ENCODE measurements around the gene CDIPT.
A peak's percentile ranks its signal among the peaks of the same experiment; 100 is the strongest.
"Not testable (repeated sequence)": the region's sequence is repeated elsewhere in the genome, so short reads cannot be mapped to it uniquely, and the experiment has no call there.

Gene CDIPT

DNA sequence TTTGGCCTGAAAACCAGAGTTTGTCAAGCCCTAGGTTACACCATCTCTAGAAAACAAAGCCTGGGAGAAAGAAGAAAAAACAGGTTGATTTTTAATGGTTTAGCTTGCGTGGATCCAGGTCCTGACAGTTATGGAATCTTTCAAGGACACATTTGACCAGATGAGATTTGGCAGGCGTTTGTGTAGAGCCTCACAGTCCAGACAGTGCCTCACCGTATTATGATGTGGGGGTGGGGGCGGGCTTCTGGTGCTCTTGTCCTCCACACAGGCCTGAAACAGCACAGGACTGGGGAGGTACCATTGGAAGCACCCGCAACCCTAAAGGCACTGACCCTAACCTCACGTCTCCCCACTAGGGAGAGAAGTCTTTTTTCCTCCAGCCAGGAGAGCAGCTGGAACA is 23.2 kb downstream of the CDIPT start:
- no peak overlapping the region for H3K9ac ChIP-seq (ENCODE audit: low read length)
- no peak overlapping the region for H3K4me3 ChIP-seq (ENCODE audit: low read length)
- H3K9me3 ChIP-seq (ENCODE audit: control insufficient read depth, low read length): no peaks in the 10 kb centered on the region
- peaks cover 93% of the 10 kb centered on the region for H3K36me3 ChIP-seq (ENCODE audit: control insufficient read depth, insufficient read depth, low read length, severe bottlenecking)
- DNase-seq (ENCODE audit: low read depth): no peak
- H3K27me3 ChIP-seq (replicated peaks; ENCODE audit: control insufficient read depth, insufficient read depth, low read length): no peaks in the 10 kb centered on the region
- peaks cover 6% of the 10 kb centered on the region for H3K4me1 ChIP-seq (ENCODE audit: control insufficient read depth, insufficient read depth, low read length)

DNA sequence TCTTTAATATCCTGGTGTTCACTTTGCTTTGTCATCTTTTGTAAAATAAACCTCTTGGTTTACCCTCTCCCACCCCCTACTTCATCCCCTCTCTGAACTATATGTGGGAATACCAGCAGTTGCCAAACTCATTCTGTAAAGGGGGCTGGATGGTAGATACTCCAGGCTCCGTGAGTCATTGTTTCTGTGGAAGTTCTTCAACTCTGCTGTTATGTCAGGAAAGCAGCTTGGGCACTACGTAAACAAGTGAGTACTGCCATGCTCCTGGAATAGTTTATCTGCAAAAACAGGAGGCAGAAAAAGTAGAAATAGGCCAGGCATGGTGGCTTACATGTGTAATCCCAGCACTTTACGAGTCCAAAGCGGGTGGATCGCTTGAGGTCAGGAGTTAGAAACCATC is 25.2 kb downstream of the CDIPT start:
- Histone ChIP-seq H3K27me3 (replicated peaks; ENCODE audit: control insufficient read depth, insufficient read depth, low read length) (no peaks in the 10 kb centered on the region), H3K4me3 (ENCODE audit: low read length) (no peak overlapping the region), H3K36me3 (ENCODE audit: control insufficient read depth, insufficient read depth, low read length, severe bottlenecking) (peaks cover 95% of the 10 kb centered on the region), H3K4me1 (ENCODE audit: control insufficient read depth, insufficient read depth, low read length) (no peaks in the 10 kb centered on the region), H3K9ac (ENCODE audit: low read length) (no peak overlapping the region), H3K9me3 (ENCODE audit: control insufficient read depth, low read length) (no peaks in the 10 kb centered on the region)
- DNase-seq (ENCODE audit: low read depth): no peak

DNA sequence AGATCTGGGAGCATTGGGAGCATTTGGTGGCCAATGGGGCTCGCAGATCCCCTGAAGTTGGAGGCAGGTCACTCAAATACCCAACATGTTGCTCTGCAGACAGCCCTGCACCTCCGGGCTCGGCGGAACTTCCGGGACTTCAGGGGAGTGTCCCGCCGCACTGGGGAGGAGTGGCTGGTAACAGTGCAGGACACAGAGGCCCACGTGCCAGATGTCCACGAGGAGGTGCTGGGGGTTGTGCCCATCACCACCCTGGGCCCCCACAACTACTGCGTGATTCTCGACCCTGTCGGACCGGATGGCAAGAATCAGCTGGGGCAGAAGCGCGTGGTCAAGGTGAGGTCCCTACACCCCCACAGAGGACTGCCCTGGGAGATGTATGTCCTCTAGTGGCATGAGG is 26.4 kb downstream of the CDIPT start:
- Histone ChIP-seq H3K9me3 (ENCODE audit: control insufficient read depth, low read length) (no peaks in the 10 kb centered on the region), H3K9ac (ENCODE audit: low read length) (no peak overlapping the region), H3K4me1 (ENCODE audit: control insufficient read depth, insufficient read depth, low read length) (no peaks in the 10 kb centered on the region), H3K36me3 (ENCODE audit: control insufficient read depth, insufficient read depth, low read length, severe bottlenecking) (peaks cover 96% of the 10 kb centered on the region), H3K27me3 (replicated peaks; ENCODE audit: control insufficient read depth, insufficient read depth, low read length) (no peaks in the 10 kb centered on the region), H3K4me3 (ENCODE audit: low read length) (no peak overlapping the region)
- DNase-seq (ENCODE audit: low read depth): no peak

DNA sequence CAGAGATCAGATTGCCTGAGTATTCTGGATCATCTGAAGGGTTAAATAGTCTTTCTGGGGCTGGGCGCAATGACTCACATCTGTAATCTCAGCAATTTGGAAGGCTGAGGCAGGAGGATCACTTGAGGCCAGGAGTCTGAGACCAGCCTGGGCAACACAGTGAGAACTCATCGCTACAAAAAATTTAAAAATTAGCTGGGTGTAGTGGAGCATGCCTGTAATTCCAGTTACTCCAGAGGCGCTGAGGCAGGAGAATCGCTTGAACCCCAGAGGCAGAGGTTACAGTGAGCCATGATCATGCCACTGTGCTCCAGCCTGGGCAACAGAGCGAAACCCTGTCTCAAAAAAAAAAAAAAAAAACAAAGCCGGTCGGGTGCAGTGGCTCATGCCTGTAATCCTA is 27.1 kb downstream of the CDIPT start:
- H3K4me3 ChIP-seq (ENCODE audit: low read length): no peak overlapping the region
- DNase-seq (ENCODE audit: low read depth): no peak
- no peaks in the 10 kb centered on the region for H3K4me1 ChIP-seq (ENCODE audit: control insufficient read depth, insufficient read depth, low read length)
- no peak overlapping the region for H3K9ac ChIP-seq (ENCODE audit: low read length)
- H3K27me3 ChIP-seq (replicated peaks; ENCODE audit: control insufficient read depth, insufficient read depth, low read length): no peaks in the 10 kb centered on the region
- H3K9me3 ChIP-seq (ENCODE audit: control insufficient read depth, low read length): no peaks in the 10 kb centered on the region
- peaks cover 96% of the 10 kb centered on the region for H3K36me3 ChIP-seq (ENCODE audit: control insufficient read depth, insufficient read depth, low read length, severe bottlenecking)

DNA sequence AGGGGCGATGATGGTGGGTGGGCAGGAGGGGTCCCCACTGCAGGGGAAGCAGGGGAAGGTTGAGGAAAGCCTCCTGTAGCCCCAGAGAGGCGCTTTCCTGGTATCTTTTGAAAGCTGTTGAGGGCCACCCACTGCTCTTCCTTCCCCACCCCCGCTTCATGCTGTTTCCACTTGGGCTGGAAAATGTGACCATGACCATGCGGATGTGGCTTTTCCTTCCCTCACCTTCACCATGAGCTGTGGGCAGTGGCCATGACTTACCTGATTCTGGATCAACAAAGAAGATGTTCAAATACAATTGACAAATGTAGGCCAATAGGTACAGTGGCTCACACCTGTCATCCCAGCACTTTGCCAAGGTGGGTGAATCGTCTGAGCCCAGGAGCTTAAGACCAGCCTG is 28.9 kb downstream of the CDIPT start:
- Histone ChIP-seq H3K27me3 (replicated peaks; ENCODE audit: control insufficient read depth, insufficient read depth, low read length) (no peaks in the 10 kb centered on the region), H3K4me1 (ENCODE audit: control insufficient read depth, insufficient read depth, low read length) (no peaks in the 10 kb centered on the region), H3K4me3 (ENCODE audit: low read length) (no peak overlapping the region), H3K9ac (ENCODE audit: low read length) (no peak overlapping the region), H3K36me3 (ENCODE audit: control insufficient read depth, insufficient read depth, low read length, severe bottlenecking) (peaks cover 89% of the 10 kb centered on the region), H3K9me3 (ENCODE audit: control insufficient read depth, low read length) (no peaks in the 10 kb centered on the region)
- DNase-seq (ENCODE audit: low read depth): no peak

DNA sequence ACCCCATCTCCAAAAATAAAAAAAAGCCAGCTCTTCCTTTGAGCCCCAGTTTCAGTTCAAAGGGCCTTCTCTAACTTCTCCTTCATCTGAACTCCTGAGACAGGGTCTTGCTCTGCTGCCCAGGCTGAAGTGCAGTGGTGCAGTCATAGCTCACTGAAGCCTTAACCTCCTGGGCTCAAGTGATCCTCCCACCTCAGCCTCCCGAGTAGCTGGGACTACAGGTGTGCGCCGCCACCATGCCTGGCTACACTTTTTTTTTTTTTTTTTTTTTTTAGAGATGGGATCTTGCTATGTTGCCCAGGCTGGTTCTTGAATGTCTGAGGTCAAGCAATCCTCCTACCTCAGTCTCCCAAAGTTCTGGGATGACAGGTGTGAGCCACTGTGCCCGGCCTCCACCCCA is 29.8 kb downstream of the CDIPT start:
- not testable (repeated sequence) for DNase-seq (ENCODE audit: low read depth); H3K9me3 ChIP-seq (ENCODE audit: control insufficient read depth, low read length); H3K4me3 ChIP-seq (ENCODE audit: low read length); H3K9ac ChIP-seq (ENCODE audit: low read length); H3K27me3 ChIP-seq (replicated peaks; ENCODE audit: control insufficient read depth, insufficient read depth, low read length); H3K4me1 ChIP-seq (ENCODE audit: control insufficient read depth, insufficient read depth, low read length)
- H3K36me3 ChIP-seq (ENCODE audit: control insufficient read depth, insufficient read depth, low read length, severe bottlenecking): peaks cover 80% of the 10 kb centered on the region

DNA sequence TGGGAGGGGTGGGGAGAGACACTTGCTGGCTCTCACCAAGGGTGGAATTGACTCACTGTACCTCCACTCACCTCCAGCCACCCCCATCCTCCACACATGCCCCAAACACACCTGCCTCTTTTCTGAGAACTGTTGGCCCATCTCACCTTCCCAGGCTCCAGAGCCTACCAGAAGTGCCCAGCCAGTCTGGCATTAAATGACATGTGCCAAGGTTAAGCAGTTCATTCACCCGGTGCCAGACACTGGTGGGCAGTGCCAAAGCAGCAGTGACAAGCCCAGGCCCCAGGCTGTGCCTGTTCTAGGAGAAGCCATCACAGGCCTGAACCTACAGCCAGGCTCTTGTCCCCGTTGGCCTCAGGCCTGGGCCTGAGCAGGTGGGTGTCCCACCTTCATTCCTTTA is 31.5 kb downstream of the CDIPT start:
- Histone ChIP-seq H3K36me3 (ENCODE audit: control insufficient read depth, insufficient read depth, low read length, severe bottlenecking) (peaks cover 63% of the 10 kb centered on the region), H3K4me1 (ENCODE audit: control insufficient read depth, insufficient read depth, low read length) (peaks cover 16% of the 10 kb centered on the region), H3K4me3 (ENCODE audit: low read length) (no peak overlapping the region), H3K9ac (ENCODE audit: low read length) (no peak overlapping the region), H3K9me3 (ENCODE audit: control insufficient read depth, low read length) (no peaks in the 10 kb centered on the region), H3K27me3 (replicated peaks; ENCODE audit: control insufficient read depth, insufficient read depth, low read length) (no peaks in the 10 kb centered on the region)
- DNase-seq (ENCODE audit: low read depth): no peak

DNA sequence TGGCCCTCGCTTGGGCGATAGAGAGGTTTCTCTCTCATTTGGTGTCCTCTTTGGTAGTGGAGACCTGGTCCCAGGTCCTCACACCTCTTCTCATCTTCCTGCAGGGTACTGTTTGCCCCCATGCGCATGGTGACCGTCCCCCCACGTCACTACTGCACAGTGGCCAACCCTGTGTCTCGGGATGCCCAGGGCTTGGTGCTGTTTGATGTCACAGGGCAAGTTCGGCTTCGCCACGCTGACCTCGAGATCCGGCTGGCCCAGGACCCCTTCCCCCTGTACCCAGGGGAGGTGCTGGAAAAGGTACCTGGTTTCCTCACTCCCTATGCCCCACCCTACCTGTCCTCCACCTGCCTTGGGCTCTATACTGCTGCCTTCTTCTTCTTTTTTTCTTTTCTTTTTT is 32.3 kb downstream of the CDIPT start:
- Histone ChIP-seq H3K4me1 (ENCODE audit: control insufficient read depth, insufficient read depth, low read length) (peaks cover 23% of the 10 kb centered on the region), H3K9ac (ENCODE audit: low read length) (no peak overlapping the region), H3K36me3 (ENCODE audit: control insufficient read depth, insufficient read depth, low read length, severe bottlenecking) (peaks cover 56% of the 10 kb centered on the region), H3K27me3 (replicated peaks; ENCODE audit: control insufficient read depth, insufficient read depth, low read length) (no peaks in the 10 kb centered on the region), H3K9me3 (ENCODE audit: control insufficient read depth, low read length) (no peaks in the 10 kb centered on the region), H3K4me3 (ENCODE audit: low read length) (no peak overlapping the region)
- DNase-seq (ENCODE audit: low read depth): no peak

DNA sequence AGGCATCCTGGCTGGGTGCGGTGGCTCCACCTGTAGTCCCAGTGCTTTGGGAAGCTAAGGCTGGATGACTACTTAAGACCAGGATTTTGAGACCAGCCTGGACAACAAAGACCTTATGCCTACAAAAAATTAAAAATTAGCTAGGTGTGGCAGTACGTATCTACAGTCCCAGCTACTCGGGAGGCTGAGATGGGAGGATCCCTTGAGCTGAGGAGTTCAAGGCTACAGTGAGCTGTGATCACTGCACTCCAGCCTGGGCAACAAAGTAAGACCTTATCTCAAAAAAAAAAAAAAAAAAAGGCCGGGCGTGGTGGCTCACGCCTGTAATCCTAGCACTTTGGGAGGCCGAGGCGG is 36.7 kb downstream of the CDIPT start:
- Histone ChIP-seq H3K4me1 (ENCODE audit: control insufficient read depth, insufficient read depth, low read length) (peaks cover 64% of the 10 kb centered on the region), H3K27me3 (replicated peaks; ENCODE audit: control insufficient read depth, insufficient read depth, low read length) (no peaks in the 10 kb centered on the region), H3K36me3 (ENCODE audit: control insufficient read depth, insufficient read depth, low read length, severe bottlenecking) (peaks cover 15% of the 10 kb centered on the region), H3K4me3 (ENCODE audit: low read length) (peak overlapping the region; percentile 59), H3K9ac (ENCODE audit: low read length) (peak overlapping the region; percentile 73), H3K9me3 (ENCODE audit: control insufficient read depth, low read length) (no peaks in the 10 kb centered on the region)
- DNase-seq (ENCODE audit: low read depth): no peak

DNA sequence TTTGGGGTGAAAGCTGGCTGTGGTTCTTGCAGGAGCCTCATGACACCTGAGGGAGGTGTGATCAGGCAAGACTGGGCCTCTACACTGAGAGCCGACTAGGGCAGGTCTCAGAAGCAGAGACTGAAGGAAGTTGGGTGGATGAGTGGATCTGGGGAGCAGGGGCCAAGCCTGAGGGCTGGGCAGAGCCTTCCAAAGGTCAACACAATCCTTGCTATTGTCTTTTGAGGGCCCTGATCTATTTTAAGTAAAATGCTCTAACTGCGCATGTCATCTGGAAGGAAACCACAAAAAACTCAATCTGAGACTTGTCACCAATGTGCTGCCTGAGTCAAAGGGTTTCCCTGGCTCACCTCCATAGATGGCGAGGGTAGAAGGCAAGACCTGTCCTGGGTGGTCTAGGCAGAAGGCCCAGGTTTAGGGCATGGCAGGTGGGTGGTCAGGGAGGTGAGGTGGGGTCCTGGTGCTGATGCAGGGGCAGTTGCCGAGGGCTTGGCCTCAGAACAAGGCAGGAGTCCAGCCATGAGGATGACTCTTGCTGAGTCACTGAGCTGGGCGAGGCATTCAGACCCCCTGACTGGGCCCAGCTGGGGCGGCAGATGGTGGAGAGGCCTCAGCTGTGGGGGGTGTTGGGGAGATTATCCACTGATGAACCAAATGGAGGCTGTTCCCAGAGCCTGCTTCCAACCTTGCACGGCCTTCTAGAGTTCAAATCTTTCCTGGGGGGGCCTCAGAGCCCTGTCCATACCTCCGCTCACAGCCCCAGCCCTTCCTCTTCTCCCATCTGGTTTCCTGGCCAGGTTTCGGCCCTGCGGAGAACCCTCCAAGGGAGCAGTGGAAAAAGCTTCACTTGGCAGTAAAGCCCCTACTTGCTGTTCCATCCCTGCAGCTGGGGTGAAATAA is 37.6 kb downstream of the CDIPT start:
- no peaks in the 10 kb centered on the region for H3K27me3 ChIP-seq (replicated peaks; ENCODE audit: control insufficient read depth, insufficient read depth, low read length)
- H3K9me3 ChIP-seq (ENCODE audit: control insufficient read depth, low read length): no peaks in the 10 kb centered on the region
- H3K9ac ChIP-seq (ENCODE audit: low read length): peak overlapping the region; percentile 78
- H3K4me3 ChIP-seq (ENCODE audit: low read length): peak overlapping the region; percentile 59
- peak; percentile 58 for DNase-seq (ENCODE audit: low read depth)
- peaks cover 64% of the 10 kb centered on the region for H3K4me1 ChIP-seq (ENCODE audit: control insufficient read depth, insufficient read depth, low read length)
- peaks cover 6% of the 10 kb centered on the region for H3K36me3 ChIP-seq (ENCODE audit: control insufficient read depth, insufficient read depth, low read length, severe bottlenecking)

DNA sequence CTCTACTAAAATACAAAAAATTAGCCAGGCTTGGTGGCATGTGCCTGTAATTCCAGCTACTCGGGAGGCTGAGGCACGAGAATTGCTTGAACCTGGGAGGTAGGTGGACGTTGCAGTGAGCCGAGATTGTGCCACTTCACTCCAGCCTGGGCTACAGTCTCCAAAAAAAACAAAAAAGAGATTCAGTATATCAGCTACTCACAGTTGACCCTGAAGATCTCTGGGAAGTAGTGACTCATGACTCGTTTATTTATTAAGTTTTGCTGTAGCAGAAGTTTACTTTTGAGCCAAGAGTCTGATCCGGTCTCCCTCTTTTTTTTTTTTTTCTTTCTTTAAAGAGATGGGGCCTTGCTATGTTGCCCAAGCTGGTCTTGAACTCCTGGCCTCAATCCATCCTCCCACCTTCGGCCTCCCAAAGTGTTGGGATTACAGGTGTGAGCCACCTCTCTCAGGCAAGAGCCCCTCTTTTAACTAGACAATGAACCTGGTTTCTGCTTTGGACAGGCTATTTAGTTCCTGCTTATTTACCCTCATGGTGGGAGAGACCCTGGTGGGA is 38.4 kb downstream of the CDIPT start:
- peaks cover 69% of the 10 kb centered on the region for H3K4me1 ChIP-seq (ENCODE audit: control insufficient read depth, insufficient read depth, low read length)
- peak; percentile 64 for DNase-seq (ENCODE audit: low read depth)
- no peaks in the 10 kb centered on the region for H3K27me3 ChIP-seq (replicated peaks; ENCODE audit: control insufficient read depth, insufficient read depth, low read length)
- H3K9ac ChIP-seq (ENCODE audit: low read length): peak overlapping the region; percentile 78
- peaks cover 1% of the 10 kb centered on the region for H3K36me3 ChIP-seq (ENCODE audit: control insufficient read depth, insufficient read depth, low read length, severe bottlenecking)
- no peaks in the 10 kb centered on the region for H3K9me3 ChIP-seq (ENCODE audit: control insufficient read depth, low read length)
- peak overlapping the region; percentile 59 for H3K4me3 ChIP-seq (ENCODE audit: low read length)

Measured in adipocyte (in vitro differentiated cells).